Measurements from ENCODE around the gene OTOS. TPM values are rescaled to one million over a fixed set of nuclear protein-coding genes. Genes with fewer than 3 reads are reported as not detected.

The OTOS gene
- total RNA-seq, 1 donor from 2014 or later = not detected

- DNase-seq (peak; percentile 37), ATAC-seq (no peak)
- Histone ChIP-seq H3K4me3 (no peak overlapping the region), H3K27me3 (peaks cover 13% of the 10 kb centered on the region), H3K36me3 (no peaks in the 10 kb centered on the region), H3K27ac (no peak overlapping the region), H3K4me1 (no peaks in the 10 kb centered on the region), H3K9me3 (no peaks in the 10 kb centered on the region)
- TF ChIP-seq CTCF (IDR thresholded peaks at IDR 0.05) = no peak
- intact Hi-C loops (cut with DNase I) = no loop called here
Observed at GRCh38 chr2:240155048-240155744, 14.7 kb upstream of the OTOS start.

- ATAC-seq = no peak
- peak; percentile 51 for DNase-seq
Observed at GRCh38 chr2:240154606-240155005, 14.1 kb upstream of the OTOS start.

GRCh38 chr2:240153418-240153817 is 13.0 kb upstream of the OTOS start:
- Histone ChIP-seq H3K9me3 (no peaks in the 10 kb centered on the region), H3K27me3 (peaks cover 25% of the 10 kb centered on the region), H3K4me1 (no peaks in the 10 kb centered on the region), H3K36me3 (no peaks in the 10 kb centered on the region), H3K4me3 (no peak overlapping the region), H3K27ac (no peak overlapping the region)
- ATAC-seq (no peak), DNase-seq (peak; percentile 32)
- intact Hi-C loops (cut with DNase I) = no loop called here
- TF ChIP-seq CTCF (IDR thresholded peaks at IDR 0.05) = no peak

More at GRCh38 chr2:240154606-240155005, 14.1 kb upstream of the OTOS start:
- Histone ChIP-seq H3K27me3 (peaks cover 19% of the 10 kb centered on the region), H3K4me3 (no peak overlapping the region), H3K9me3 (no peaks in the 10 kb centered on the region), H3K27ac (no peak overlapping the region), H3K4me1 (no peaks in the 10 kb centered on the region), H3K36me3 (no peaks in the 10 kb centered on the region)
- no peak for TF ChIP-seq CTCF (IDR thresholded peaks at IDR 0.05)
- intact Hi-C loops (cut with DNase I) = no loop called here

- Histone ChIP-seq H3K4me3 (no peak overlapping the region), H3K27ac (no peak overlapping the region), H3K9me3 (no peaks in the 10 kb centered on the region), H3K27me3 (peaks cover 25% of the 10 kb centered on the region), H3K36me3 (no peaks in the 10 kb centered on the region), H3K4me1 (no peaks in the 10 kb centered on the region)
- no peak for TF ChIP-seq CTCF (IDR thresholded peaks at IDR 0.05)
- ATAC-seq = no peak
- intact Hi-C loops (cut with DNase I) = no loop called here
- DNase-seq = no peak
Observed at GRCh38 chr2:240151477-240152031, 11.1 kb upstream of the OTOS start.

GRCh38 chr2:240149943-240150784 is 9.7 kb upstream of the OTOS start:
- Histone ChIP-seq H3K36me3 (no peaks in the 10 kb centered on the region), H3K27ac (no peak overlapping the region), H3K9me3 (no peaks in the 10 kb centered on the region), H3K27me3 (peaks cover 25% of the 10 kb centered on the region), H3K4me3 (no peak overlapping the region), H3K4me1 (no peaks in the 10 kb centered on the region)
- ATAC-seq = peak; percentile 50
- no peak for DNase-seq
- peak; percentile 55 for TF ChIP-seq CTCF (IDR thresholded peaks at IDR 0.05)
- intact Hi-C loops (cut with DNase I) = loop anchor here (5.0 kb wide), 1 partner anchor 93 kb away; no protein-coding TSS in a partner anchor
